Stimulated activated CD4-positive, alpha-beta T cell treated with anti-CD3 and anti-CD28 coated beads, Interleukin-2, amount 100 ng/mL, for 4 hours (primary cell): ENCODE data around the gene LILRB2.
"Not testable (repeated sequence)": the region's sequence is repeated elsewhere in the genome, so short reads cannot be mapped to it uniquely, and the experiment has no call there.

ENCODE experiments used
- DNase-seq: peaks from one replicate; pipeline ENCODE4 v3.0.0-alpha.2; 2020; ENCODE audit warnings: low read depth

Gene LILRB2

DNA sequence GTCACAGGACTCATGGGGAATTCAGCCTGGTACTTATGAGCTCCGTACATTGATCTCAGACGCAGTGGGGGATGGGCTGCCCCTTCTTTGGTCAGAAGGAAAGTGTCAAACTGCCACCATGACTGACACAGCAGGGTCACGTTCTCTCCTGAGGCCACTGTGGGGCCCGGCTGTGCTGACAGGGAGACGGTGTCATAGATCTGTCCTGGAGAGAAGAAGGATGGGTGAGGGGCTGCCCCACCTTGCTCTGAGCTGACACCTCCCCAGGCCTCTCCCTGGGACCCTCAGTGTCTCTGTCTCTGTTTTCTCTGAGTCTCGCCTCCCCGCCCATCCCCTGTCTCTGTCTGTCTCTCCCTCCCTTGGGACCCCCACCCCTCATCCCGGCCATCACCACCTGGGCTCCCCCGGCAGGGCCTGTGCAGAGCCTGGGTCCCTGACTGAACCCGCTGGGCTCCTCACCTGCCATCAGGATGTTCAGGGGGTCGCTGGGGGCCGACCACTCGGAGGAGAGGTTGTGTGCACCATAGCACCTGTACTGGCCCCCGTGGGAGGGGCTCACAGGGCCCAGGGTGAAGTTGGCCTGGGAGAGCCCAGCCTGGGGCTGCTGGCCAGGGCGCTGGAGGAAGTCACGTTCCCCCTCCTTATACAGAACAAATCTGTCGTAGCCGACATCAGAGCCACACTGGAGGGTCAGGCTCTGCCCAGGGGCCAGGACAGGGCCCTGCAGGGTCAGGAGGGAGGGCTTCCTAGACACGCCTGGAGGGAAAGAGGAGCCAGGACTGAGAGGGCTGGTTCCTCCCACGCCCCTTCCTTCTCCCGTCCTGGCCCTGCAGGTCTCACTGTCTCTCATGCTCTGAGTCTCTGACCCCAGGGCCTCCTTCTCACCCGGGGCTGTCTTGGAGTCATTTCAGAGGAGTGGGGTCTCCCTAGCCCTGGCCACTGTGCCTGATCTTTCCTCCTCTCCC lies 40.3 kb downstream of the LILRB2 start:
- not testable (repeated sequence) for DNase-seq

DNA sequence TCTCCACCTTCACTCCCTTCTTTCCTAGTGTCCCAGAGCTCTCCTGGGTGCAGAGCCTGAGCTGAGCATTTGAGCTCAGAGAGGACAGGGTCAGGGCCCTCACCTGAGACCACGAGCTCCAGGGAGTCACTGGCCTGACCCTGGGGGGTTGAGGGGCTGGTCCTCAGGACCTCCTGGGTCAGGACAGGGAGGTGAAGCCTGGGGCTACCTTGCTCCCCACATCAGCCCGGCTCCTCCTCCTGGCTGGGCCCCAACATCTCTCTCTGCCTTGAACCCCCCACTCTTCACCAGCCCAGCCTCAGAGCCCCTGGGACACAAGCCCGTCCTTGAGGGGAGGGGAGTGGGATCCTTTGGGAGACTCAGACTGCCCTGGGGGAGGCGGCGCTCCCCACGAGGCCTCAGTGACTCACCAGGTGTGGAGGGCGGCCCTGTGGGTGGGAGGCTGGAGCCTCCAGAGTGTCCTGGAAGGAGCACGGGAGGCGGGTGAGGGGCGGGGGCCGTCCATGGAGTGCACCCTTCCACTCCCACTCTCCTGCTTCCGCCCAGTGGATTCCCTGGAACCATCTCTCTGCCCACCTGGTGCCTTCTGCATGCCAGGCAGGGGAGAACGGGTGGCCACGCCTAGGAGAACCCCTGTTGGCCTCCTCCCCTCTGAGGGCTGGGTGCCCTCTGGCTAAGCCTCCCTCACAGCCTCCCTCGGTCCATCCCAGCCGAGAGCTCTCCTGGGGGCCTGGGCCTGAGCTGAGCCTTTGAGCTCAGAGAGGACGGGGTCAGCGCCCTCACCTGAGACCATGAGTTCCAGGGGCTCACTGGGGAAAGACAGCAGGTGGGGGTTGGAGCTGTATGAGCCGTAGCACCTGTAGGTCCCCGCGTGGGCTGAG lies 41.2 kb downstream of the LILRB2 start:
- DNase-seq = not testable (repeated sequence)

DNA sequence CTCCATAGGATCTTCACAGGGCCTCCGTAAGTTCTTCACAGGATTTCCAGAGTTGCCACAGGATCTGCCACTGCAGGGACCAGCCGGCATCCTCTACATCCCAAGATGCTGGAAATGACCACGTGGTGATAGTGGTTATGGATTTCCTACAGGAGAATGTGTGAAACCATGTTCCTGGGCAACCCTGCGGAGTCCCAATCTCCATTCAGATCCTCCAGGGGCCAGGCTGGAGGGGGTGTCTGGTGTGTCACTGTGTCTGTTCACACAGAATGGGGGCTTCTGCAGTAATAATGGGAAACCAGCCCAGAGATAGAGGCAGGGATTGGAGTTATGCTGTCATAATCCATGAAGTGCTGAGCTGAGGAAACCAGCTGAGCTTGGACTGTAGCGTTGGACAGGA lies 47.0 kb downstream of the LILRB2 start:
- no peak for DNase-seq

DNA sequence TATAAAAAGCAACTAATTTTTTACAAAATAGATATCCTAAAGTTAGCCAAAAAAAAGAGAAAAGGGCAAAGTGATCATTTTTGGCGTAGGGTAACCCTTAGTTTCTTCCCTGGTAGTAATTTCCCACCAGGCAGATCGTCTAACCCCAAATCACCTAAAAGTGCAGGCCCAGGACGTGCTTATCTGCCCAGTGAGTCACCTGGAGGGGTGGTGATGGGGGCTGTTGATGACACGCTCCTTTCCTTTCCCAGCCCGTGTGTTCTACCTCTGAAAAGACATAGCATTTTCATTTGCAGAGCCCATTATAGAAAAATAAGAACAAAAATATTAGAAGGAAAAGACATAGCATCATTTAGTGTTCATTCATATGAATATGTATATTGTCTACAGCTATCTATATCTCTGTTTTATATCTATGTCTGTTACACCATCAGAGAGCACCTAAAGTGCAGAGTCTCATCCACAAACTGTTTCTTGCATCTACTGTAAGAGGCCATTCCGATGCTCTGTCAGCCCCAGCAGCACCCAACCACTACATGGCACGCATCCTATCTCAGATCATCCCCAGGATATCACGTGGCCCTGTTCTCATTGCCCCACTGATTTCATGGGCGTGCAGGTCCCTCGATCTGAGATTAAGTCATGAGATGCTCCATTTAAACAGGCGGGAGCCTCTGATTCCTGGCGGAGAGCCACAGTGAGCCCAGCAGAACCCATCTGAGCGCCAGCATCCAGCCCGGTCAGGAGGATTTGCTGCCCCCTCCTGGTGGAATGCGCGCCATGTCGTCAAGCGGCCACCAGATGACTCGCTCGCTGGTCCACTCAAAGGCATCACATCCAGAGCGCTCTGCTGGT lies 49.6 kb downstream of the LILRB2 start:
- peak; percentile 69 for DNase-seq

DNA sequence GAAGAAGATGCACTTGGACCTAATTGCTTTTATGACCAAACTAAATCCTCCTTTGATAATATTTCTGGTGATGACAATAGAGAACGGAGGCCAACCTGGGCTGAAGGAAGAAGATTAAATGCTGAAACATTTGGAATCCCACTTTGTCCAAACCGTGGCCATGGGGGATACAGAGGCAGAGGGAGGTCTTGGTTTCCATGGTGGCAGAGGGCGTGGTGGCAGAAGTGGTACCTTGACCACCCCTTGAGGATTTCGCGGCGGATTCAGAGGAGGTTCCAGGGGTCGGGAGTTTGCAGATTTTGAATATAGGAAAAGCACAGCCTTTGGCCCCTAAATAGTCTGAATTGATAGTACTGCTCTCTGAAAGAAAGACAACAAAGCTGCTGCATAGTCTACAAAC lies 50.9 kb downstream of the LILRB2 start:
- DNase-seq = no peak

DNA sequence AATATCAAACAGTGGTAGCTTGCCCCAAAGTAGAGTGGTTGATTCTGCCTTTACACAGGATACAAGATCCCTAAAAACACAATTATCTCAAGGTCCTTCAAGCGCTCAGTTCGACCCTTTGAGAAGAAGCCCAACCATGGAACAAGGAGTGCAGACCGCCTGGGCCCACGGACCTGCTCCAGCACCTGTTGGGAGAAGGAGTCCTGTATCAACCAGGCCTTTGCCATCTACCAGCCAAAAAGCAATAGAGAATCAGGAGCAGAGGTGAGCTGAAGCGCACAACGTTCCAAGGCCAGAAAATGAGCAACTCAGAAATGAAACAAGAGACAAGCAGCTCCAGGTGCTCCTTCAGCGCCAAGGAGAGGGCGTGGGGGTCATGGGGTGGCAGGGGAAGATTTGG lies 51.8 kb downstream of the LILRB2 start:
- no peak for DNase-seq

DNA sequence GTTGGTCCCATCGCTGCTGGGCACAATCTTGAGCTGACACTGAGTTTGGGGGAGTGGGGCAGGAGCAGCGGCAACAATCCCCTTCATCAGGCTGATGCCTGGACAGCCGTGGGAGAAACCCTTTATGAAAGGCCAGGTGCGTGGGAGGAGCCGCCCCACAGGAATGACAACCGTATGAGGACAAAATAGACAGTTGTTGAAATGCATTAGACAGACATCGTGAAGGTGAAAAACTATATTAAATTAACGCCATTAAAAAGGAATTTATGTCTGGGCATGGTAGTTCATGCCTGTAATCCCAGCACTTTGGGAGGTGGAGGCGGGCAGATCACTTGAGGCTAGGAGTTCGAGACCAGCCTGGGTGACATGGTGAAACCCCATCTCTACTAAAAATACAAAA lies 56.3 kb downstream of the LILRB2 start:
- not testable (repeated sequence) for DNase-seq

DNA sequence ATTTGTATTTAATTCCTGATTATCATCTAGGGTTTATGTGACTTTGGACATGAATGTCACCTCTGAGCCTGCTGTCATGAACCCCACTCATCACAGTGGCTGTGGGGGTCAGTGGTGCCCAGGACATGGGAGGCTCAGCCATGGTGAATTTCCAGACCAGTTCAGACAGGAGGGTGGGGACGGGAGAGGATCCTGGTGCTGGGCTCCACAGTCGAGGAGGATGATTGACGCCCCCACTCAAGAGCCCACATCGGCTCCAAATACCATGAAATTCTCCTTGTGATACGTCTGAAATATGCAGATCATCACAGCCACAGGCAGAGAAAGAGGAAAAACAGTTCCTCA lies 57.0 kb downstream of the LILRB2 start:
- not testable (repeated sequence) for DNase-seq
